Embryonic facial prominence (tissue), 1 donor: ENCODE results near the gene OR5AN1.
"Not testable (repeated sequence)": the region's sequence is repeated elsewhere in the genome, so short reads cannot be mapped to it uniquely, and the experiment has no call there.

Experiments
- DNase-seq: peaks from one replicate; pipeline ENCODE4 v3.0.0-alpha.2; 2016; ENCODE audit errors: extremely low spot score

OR5AN1 gene, protein sequence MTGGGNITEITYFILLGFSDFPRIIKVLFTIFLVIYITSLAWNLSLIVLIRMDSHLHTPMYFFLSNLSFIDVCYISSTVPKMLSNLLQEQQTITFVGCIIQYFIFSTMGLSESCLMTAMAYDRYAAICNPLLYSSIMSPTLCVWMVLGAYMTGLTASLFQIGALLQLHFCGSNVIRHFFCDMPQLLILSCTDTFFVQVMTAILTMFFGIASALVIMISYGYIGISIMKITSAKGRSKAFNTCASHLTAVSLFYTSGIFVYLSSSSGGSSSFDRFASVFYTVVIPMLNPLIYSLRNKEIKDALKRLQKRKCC

DNA sequence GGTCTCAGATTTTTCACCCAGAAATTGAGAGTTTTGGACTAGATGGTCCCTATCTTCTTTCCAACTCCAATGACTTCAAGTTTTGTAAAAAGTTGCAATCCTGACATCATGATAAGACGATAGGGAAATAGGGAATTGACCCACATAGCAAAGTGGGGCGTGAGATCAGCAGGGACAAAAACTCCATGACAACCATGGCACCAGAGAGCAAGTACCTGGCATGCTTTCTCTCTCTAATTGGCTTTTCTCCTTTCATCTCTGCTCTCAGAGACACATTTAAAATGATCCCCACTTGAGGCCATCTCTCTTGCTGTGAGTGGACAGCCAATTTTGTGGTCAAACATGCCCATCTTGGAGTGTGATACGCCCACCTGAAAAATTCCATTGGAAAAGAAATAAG is at the start of gene OR5AN1:
Gene OR5AN1 (plus strand): TSS at position 301 of the 400 bp plus-strand sequence. CDS start 5,564 bp downstream, outside the sequence.
- no peak for DNase-seq

DNA sequence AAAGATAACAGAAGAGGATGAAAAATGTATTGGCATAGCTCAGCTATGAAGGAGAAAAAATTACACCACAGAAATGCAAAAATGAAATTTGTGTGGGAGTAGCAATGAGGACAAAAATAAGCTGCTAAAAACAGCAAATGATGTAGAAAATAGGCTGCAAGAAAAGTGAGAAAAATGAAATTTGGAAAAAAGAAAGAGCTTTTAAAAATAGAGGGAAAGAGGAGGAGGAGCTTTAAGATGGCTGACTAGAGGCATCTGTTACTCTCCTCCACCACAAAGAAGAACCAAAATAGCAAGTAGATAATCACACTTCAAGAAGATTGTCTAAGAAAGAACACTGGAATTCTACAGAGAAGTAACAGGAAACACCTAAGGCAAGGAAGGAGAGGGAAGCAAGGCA is 23.7 kb upstream of the OR5AN1 start:
- DNase-seq = no peak

DNA sequence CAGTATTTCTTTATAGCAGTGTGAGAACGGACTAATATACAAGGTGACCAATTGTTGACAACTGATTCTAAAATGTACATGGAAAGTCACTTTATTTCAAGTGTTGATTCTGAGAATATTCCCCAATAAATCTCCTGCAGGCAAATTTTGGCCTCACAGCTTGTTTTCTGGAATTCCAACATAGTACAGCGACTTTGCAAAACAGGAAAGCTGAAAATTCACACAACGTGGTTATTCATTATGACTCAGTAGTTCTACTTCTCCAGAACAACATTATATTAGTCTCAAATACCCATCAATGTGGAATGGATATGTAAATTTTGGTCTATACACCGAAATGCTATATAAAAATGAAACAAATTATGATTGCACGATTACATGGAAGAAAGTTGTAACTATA is 22.5 kb upstream of the OR5AN1 start:
- DNase-seq = no peak

DNA sequence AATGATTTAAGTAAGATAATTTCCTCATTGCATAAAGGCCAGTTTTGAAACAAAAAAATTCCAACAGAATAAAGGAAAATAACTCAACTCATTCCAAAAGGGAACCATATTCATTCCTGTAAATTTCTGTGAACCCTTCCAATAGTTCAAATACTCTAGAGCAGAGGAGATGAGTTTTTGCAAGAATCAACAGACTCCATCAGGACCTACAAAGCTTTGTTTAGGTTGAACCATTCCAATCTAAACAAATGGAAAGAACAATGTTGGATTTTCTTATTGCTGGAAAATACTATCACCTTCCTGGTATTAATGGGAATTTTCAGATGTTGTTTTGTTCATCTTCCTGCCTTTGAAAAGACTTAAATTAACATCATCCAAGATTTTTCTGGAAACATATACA is 21.8 kb upstream of the OR5AN1 start:
- DNase-seq = no peak

DNA sequence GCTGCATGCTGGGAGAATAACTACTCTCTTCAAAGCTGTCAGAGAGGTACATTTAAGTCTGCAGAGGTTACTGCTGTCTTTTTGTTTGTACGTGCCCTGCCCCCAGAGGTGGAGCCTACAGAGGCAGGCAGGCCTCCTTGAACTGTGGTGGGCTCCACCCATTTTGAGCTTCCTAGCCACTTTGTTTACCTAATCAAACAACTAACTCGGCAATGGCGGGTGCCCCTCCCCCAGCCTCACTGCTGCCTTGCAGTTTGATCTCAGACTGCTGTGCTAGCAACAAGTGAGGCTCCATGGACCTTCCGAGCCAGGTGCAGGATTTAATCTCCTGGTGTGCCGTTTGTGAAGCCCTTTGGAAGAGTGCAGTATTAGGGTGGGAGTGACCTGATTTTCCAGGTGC is 9.0 kb upstream of the OR5AN1 start:
- not testable (repeated sequence) for DNase-seq

DNA sequence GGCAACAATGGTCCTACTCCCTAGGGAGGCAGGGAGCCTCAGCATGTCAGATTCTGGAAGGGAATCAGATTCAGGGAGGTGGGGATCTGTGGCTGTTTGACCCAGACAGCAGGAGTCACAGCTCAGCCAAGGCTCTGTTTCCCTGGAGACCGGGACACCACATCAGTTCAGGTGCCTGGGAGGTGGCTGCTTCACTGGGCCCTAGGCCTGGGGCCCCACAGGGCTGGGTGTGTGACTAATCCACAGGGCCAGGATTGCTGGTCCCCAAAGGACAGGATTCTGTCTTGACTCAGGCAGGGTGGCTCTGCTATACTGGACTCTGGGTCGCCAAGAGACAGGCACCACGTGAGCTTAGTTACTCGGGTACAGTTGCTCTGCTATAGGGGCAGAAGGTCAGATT is 3.5 kb upstream of the OR5AN1 start:
- DNase-seq = no peak

DNA sequence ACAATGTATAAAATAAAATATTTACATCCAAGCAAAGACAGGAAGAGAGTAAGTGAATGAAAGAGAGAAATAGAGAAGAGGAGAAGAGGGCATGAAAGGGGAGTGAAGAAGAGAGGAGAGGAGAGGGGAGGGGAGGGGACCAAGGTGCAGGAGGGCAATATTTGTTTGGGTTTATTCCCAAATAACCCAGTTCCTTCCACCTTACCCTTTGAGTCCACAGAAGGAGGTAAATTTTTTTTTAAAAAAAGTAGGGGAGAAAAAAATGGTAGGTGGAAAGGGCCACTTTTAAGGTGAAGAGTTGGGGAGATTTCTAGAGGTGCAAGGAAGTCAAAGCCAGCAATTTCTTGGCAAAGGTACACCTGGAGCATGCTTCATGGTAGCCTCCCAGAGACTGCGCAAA is 2.1 kb upstream of the OR5AN1 start:
- DNase-seq = no peak

DNA sequence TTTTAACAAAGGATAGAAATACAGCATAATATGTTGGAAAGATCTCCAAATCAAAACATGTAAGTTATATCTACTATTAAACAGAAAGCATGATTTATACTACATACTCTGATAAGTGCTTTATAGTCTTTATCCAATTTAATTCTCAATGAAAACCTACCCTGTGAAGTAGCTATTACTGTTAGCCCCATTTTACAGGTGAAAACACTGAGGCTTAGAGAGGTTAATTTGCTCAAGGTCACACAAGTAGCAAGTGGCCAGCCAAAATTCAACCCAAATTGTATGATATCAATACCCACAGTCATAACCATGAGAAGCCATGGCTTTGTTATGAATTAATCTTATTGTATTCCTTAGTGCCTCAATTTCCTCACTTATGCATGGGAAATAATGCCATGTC is 675 bp upstream of the OR5AN1 start:
- no peak for DNase-seq

DNA sequence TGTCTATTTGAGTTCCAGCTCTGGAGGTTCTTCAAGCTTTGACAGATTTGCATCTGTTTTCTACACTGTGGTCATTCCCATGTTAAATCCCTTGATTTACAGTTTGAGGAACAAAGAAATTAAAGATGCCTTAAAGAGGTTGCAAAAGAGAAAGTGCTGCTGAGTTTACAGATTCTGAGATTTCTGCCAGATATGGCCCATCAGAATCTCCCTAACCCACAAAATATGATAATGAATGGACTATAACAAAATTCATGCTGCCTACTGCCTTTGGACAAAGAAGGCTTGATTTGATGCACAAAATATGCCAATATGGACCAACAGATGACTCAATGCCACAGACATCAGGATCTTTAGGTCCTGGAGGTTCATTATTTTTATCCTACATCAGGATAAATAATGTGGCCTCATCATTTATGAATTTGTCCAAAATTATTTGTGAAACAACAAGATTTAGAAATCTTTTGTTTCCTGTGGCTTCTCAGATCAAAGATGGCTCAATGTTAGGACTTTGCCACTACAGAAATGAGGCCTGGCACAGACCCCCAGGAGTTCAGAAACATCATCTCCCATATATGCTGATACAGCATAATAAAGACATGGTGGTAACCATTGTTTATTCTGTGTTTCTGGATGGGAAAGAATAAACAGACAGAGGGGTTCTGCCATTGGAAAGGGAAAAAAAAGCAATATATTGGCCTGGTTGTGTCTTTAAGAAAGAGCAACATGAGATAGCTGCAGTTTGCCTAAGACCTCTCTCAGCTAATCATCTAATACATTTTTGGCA is 6.7 kb downstream of the OR5AN1 start:
- no peak for DNase-seq

DNA sequence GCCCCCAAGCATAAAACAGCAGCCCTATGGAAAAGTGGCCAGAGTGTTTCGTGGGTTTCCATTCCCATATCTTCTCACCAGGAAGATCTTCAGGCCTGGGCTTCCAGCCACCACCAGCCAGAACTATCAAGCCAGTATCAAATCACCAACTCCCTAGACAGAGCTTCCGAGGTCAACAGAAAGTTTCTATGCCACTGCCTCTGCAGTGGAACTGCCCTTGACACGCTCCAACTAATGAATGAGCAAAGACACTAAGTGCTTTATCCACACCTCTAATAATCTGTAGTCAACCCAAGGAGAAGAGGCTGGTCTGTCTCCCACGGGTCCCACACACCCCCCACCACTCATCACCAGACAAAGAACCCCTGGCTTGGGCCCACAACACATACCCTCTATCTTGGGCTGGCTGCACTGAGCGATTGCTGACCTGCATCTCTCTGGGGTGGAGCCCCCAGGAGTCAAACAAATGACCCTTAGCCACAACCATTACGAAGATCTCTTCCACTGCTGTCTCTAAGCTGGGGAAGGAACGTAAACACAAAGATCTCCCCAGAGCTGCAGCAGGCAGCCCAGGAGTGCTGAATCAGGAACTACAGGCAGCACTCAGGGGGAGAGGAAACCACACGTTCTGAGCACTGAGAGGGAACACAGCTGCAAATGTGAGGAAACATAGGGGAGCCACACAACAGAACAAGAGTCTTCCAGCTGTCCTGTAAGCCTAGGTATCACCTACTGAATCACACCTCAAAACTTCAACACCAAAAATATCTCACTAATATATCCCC is 9.7 kb downstream of the OR5AN1 start:
- no peak for DNase-seq

DNA sequence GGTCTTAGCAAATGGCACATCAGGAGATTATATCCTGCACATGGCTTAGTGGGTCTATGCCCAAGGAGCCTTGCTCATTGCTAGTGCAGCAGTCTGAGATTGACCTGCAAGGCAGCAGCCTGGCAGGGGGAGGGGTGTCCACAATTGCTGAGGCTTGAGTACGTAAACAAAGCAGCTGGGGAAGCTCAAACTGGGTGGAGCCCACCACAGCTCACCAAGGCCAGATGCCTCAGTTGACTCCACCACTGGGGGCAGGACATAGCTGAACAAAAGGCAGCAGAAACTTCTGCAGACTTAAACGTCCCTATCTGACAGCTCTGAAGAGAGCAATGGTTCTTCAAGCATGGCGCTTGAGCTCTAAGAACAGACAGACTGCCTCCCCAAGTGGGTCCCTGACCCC is 13.6 kb downstream of the OR5AN1 start:
- not testable (repeated sequence) for DNase-seq

DNA sequence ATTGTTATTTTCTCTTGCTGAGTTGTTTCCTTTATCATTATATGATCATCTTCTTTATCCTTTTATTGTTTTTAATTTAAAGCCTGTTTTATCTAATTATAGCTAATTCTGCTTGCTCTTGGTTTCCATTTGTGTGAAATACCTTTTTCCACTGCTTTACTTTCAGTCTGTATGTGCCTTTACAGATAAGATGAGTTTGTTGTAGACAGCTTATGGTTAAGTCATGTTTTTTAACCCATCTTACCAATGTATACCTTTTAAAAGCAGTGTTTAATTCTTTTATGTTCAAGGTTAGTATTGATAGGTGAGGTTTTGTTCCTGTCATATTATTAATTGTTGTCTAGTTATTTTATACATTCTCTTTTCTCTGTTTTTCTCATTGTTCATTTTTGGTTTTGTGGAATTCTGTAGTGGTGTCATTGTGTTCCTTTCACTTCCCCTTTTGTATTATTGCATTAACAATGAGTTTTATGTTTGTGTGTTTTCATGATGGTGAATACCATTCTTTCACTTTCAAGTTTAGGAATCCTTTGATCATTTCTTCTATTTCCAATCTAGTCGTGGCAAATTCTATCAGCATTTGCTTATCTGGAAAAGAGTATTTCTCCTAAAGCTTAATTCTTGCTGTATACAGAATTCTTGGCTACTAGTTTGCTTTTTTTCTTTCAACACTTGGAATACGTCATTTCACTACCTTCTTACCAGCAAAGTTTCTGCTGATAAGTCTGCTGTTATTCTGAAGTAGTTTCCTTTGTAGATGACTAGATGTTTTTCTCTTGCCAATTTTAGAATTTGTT is 21.8 kb downstream of the OR5AN1 start:
- no peak for DNase-seq

DNA sequence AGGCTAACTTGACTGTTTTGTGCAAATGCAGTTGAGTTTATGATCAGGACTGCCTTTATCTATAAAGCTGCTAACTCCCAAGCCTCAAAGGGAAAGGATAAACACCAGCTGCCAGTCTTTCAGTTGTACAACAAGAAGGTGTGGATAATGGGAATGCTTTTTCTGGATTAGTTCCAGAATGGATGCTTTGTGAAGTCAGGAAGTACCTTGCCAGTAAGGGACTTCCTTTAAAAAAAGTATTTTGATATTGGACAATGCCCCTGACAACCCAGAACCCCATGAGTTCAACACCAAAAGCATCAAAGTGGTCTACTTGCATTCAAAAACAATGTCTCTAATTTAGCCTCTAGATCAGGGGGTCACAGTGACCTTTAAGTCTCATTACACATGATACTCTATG is 35.5 kb downstream of the OR5AN1 start:
- DNase-seq = no peak

DNA sequence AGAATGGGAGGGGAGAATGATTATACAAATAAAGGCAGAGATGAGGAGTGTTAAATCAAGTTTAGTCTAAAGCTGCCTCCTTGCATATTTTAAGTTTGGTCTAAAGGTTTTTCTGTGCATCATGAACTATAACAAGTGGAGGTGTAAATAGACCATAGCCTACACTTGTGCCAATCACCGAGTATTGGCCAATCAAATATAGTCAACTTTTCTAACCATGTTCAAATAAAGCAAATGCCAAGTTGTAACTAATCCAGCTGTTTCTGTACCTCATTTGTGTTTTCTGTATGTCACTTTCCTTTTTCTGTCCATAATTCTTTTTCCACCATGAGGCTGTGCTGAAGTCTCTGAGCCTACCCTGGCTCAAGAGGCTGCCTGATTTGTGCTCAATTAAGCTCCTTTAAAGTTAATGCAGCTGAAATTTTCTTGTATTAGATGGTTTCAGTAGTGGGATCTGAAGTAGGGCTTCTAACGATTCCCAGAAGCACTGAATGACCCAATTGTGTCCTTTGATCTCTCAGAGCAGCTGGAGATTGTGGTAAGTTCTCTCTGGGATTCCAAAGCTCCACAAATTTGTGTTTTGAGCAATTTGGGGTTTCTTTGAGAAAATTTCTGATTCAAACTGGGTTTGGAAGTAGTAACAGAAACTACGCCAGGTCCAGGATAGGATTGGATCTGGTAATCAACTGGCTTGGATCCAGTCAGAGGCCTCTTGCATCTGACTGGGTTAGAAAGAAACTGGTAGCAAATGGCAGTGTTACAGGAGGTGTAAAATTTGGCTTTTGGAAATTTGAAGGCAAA is 42.0 kb downstream of the OR5AN1 start:
- DNase-seq = no peak

DNA sequence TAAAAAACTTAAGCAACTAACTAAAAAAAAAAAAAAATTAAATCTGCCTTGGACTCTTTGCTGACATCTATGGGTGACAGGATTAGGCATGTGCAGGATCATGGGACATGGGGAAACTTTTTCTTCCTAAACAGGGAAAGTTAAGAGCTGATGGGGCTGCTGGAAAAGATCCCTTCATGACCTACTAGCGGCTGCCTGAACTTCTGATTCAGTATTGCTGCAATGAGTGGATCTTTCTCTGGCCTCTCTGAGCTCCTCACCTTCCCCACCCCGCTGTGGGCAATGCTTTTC is 42.5 kb downstream of the OR5AN1 start:
- no peak for DNase-seq

DNA sequence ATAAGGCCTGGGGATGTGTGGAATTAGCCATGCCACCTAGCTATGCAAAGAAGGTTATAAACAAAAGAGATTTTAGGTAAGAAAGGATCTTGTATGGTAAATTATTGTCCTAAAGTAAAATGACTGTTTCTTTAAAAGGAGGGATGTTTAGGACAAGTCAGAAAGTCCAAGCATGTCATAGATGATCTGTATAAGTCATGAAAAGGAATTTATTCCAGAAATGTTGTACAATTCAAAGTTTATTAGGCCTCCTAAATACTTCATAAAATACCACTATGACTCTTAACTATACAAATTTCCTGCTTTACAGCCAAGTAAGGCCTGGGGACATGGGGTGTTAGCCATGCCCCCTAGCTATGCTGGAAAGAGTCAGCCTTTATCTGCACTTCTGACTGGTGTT is 44.9 kb downstream of the OR5AN1 start:
- DNase-seq = no peak

DNA sequence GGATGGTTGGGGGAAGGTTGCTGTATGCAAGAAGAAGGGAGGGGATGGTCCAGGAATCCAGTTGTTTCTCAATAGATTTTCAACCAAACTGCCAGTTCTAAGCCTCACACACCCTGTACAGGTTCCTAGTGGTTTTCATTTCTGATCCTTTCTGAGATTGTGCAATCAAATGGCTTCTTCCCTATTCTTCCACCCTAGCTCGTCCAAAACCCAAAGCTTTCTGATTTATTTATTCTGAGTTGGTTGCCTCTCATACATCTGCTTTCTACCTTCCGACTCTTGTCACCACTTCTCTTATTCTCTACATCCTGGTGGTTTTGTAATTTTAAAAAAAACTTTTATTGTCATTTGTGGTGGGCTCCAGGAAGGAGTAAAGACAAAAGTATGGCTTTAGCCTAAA is 55.0 kb downstream of the OR5AN1 start:
- DNase-seq = no peak

DNA sequence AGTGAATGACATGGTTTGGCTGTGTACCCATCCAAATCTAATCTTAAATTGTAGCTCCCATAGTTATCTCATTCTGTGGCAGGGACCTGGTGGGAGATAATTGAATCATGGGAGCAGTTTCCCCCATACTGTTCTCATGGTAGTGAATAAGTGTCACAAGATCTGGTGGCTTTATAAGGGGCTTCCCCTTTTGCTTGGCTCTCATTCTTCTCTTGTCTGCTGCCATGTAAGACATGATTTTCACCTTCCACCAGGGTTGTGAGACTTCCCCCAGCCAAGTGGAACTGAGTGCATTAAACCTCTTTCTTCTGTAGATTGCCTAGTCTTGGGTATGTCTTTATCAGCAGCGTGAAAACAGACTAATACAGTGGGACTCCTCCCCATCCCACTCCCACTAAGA is 56.4 kb downstream of the OR5AN1 start:
- no peak for DNase-seq

DNA sequence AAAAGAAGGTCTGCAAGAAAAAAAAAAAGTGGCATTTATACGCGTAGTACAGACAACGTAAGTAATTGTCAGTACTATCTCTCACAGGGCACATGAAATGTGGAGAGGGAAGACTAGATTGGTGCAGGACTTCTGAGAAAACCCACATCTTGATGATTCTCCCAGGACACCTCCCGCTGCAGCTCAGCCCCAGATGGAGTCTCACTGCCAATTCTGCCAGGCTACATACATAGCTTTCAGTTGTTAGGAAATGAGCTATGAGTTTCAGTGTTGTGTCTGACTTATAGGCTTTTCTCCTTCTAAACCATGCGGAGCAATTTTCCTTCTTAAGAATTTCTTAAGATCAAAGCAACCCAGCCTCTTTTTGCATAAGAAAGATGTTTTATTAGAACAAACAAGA is 57.9 kb downstream of the OR5AN1 start:
- DNase-seq = no peak

DNA sequence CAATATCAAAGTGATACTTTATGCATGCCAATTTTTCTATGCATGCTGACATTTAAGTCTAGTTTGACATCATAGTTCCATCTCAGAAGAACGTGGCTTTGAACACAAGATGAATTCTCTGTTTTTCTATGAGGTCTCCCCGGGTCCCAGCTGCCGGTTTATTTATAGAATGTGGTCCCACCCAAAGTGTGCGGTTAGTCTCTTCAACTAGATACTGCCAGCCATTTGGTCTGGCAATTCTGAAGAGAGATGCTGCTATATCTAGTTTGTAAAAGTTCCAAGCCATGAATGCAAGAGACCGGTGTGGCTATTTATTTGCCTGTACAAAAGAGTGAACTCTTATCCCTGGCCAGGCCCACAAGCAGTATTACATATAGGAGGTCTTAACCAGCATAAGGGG is 58.3 kb downstream of the OR5AN1 start:
- no peak for DNase-seq

DNA sequence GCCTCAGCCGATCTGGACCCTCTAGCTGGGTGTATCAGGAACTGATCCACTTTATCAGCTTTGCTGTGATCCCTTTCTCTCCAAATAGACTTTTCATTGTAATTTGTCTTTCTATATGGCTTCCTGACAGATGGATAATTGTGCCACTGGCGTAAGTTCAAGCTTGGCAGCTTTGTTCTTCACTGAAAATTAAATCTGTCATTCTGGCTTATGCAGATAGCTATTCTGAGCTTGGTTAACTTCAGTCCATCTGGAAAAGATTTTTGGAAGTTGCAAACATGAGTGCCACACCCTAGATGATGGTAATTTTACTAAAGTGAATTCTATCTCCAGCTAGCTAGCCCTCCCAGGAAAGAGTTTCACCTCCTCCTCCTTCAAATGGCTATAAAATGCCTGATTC is 59.5 kb downstream of the OR5AN1 start:
- no peak for DNase-seq
